HUES6 (cell line): ENCODE results near the gene TIMM22.

Experiments used
- H3K27ac ChIP-seq: 2 replicates; pipeline ENCODE4 v1.7.0; 2013; ENCODE audit warnings: low read depth, mild to moderate bottlenecking, low read length, inconsistent platforms
- H3K27me3 ChIP-seq: 2 replicates; pipeline ENCODE4 v1.6.1; 2013; ENCODE audit warnings: low read length; ENCODE audit not compliant: control insufficient read depth, insufficient read depth
- H3K36me3 ChIP-seq: 2 replicates; pipeline ENCODE4 v1.6.1; 2013; ENCODE audit warnings: low read length; ENCODE audit not compliant: control insufficient read depth, insufficient read depth
- H3K4me1 ChIP-seq: 2 replicates; pipeline ENCODE4 v1.6.1; 2013; ENCODE audit warnings: low read length; ENCODE audit not compliant: control insufficient read depth, insufficient read depth
- H3K4me3 ChIP-seq: 2 replicates; pipeline ENCODE4 v1.5.1; 2013; ENCODE audit warnings: low read depth, low read length
- H3K9ac ChIP-seq: one replicate; pipeline ENCODE4 v1.6.1; 2013; ENCODE audit warnings: mild to moderate bottlenecking, low read length
- H3K9me3 ChIP-seq: 2 replicates; pipeline ENCODE4 v1.6.1; 2013; ENCODE audit warnings: low read depth, low read length; ENCODE audit not compliant: control insufficient read depth, insufficient read depth

TIMM22 gene

GRCh38 chr17:1035546-1036170, 38.7 kb downstream of the TIMM22 start:
- H3K27me3 ChIP-seq: peaks cover 26% of the 10 kb centered on the region

DNA sequence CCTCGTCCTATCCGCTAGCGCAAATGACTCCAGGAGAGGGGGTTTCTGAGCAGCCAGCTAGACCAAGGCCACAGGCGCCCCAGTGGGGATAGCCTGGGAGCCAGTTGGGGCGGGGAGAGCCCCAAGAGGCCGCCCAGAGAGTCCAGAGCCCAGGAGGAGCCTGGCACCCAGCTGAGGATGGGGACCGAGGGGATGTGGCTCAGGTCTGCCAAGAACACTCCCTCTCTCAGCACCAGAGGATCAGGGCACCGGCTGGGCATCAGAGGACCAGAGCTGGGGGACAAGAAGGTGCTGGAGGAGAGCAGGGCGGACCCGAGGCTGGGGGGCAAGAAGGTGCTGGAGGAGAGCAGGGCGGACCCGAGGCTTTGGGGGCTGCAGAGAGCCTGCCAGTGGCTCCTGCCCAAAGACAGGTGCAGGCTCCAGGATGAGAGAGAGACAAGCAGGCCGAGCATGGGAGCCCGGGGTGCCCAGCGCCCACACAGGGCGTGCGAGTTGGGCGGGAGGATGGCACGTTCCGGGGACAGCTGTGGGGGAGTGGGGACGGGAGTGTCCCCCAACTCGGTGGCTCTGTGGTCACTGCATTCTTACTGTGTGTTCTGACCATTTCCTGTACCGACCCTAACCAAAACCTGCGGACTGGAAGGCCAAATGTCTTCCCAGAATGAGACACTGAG, 39.4 kb downstream of the TIMM22 start:
- Histone ChIP-seq H3K9ac (no peak overlapping the region), H3K4me1 (peaks cover 29% of the 10 kb centered on the region), H3K27ac (no peak overlapping the region), H3K4me3 (no peak overlapping the region), H3K27me3 (peaks cover 20% of the 10 kb centered on the region), H3K36me3 (no peaks in the 10 kb centered on the region), H3K9me3 (no peaks in the 10 kb centered on the region)

More at GRCh38 chr17:1035546-1036170, 38.7 kb downstream of the TIMM22 start:
- no peak overlapping the region for H3K4me3 ChIP-seq
- H3K9me3 ChIP-seq: no peaks in the 10 kb centered on the region
- no peak overlapping the region for H3K9ac ChIP-seq
- no peak overlapping the region for H3K27ac ChIP-seq
- no peaks in the 10 kb centered on the region for H3K36me3 ChIP-seq
- peaks cover 29% of the 10 kb centered on the region for H3K4me1 ChIP-seq

DNA sequence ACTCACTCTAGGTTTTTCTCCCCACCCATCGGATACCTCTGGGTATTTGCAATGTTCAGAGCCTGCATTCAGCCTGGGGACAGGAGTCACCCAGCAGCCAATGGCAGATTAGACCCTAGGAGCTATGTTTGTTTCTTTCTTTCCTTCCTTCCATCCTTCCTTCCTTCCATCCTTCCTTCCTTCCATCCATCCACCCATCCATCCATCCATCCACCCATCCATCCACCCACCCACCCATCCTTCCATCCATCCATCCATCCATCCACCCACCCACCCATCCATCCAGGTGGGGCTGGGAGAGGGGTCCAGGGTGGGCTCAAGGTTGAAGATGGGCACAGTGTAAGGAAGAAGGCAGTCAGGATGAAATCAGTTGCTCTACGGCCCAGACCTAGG, 39.9 kb downstream of the TIMM22 start:
- peaks cover 29% of the 10 kb centered on the region for H3K4me1 ChIP-seq
- H3K9ac ChIP-seq: no peak overlapping the region
- H3K36me3 ChIP-seq: no peaks in the 10 kb centered on the region
- H3K27me3 ChIP-seq: peaks cover 18% of the 10 kb centered on the region
- H3K4me3 ChIP-seq: no peak overlapping the region
- no peak overlapping the region for H3K27ac ChIP-seq
- no peaks in the 10 kb centered on the region for H3K9me3 ChIP-seq

DNA sequence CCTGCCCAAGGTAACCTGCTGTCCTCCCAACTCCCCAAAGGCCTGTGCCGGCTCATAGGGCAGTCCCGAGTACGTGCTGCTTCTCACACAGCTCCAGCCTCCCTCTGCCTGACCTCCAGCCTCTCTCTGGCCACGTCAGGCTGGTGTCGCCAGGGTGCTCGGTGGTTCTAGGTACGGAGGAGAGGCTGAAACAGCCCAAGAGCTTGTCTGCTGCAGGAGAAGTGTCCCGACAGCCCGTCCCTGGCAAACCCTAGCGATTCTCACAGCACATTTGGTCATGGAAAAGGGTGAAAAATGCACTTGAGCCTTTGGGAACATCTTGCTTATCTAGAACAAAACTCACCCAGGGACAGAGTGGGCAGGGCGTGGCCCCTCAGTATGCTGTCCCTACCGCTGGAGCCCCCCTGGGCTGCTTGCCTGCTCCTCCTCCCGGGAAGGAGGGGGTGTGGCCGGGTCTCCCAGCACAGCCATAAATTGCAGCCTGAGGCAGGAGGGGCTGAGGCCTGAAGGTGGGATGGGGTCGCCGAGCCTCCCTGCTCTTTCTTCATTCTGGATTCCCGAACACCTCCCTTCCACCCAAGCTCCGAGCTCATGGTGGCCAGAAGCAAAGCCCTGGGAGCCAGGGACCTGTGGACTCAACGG, 40.4 kb downstream of the TIMM22 start:
- no peak overlapping the region for H3K4me3 ChIP-seq
- H3K27me3 ChIP-seq: peaks cover 13% of the 10 kb centered on the region
- no peak overlapping the region for H3K9ac ChIP-seq
- H3K27ac ChIP-seq: no peak overlapping the region
- H3K36me3 ChIP-seq: no peaks in the 10 kb centered on the region
- peaks cover 29% of the 10 kb centered on the region for H3K4me1 ChIP-seq
- no peaks in the 10 kb centered on the region for H3K9me3 ChIP-seq

- Histone ChIP-seq H3K4me3 (no peak overlapping the region), H3K27me3 (peaks cover 1% of the 10 kb centered on the region; the same call in 1 of the 2 replicates), H3K27ac (no peak overlapping the region), H3K4me1 (peaks cover 24% of the 10 kb centered on the region), H3K9ac (no peak overlapping the region), H3K9me3 (no peaks in the 10 kb centered on the region), H3K36me3 (no peaks in the 10 kb centered on the region)
Measured at GRCh38 chr17:1038459-1039122, 41.7 kb downstream of the TIMM22 start.

DNA sequence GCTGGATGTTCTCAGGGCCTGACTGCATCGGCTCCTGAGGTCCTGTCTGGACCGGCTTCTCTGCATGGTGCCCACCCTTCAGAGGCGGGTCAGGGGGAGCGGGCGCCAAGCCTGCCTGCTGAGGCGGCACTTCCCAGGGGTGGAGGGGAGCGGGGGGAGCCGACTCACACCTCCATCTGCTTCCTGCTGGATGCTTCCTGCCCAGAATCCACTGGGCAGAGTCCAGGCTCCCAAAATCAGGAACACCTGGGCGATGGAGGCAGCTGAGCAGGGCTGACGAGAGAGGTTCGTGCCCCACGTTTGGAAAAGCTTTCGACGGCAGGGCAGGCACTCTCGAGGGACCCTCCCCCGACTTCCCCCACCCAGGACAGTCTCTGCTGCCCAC, 42.2 kb downstream of the TIMM22 start:
- Histone ChIP-seq H3K27ac (no peak overlapping the region), H3K4me3 (no peak overlapping the region), H3K9me3 (no peaks in the 10 kb centered on the region), H3K4me1 (peaks cover 24% of the 10 kb centered on the region), H3K9ac (no peak overlapping the region), H3K27me3 (no peaks in the 10 kb centered on the region), H3K36me3 (no peaks in the 10 kb centered on the region)

DNA sequence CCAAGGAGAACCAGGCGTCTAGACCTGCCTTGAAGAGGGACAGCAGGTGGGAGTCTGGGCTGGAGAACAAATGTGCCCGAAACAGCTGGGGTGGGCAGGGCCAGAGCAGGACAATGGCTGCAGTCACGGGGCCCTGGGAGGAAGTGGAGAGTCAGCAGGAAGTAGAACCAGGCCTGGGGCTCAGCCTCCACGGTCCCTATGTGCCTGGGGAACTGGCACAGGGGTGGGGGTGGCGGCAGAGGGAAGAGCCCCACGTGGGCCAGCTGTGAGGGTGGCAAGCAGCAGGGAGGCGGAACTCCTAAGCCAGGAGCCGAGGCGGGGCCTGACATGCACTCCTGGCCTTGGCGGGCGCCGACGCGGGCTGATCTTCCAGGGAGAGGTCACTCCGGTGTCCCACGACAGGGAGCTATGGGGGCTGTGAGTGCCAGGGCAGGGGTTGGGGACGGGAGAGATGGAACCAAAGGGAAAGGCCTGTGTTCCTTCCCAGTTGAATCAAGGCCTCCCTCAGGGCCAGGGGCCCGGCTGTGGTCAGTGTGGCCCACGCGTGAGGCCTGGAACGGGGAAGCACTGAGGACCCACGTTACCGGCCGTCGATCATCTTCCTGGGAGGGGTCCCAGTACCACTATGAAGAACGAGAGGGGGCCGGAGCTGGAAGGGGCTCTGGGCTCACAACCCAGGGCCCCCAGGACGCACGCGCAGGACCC, 42.7 kb downstream of the TIMM22 start:
- H3K4me3 ChIP-seq: no peak overlapping the region
- H3K36me3 ChIP-seq: no peaks in the 10 kb centered on the region
- no peaks in the 10 kb centered on the region for H3K9me3 ChIP-seq
- no peak overlapping the region for H3K9ac ChIP-seq
- H3K27ac ChIP-seq: 0 out of 2 replicates have a peak overlapping the region, but pooled peaks have one; percentile 9
- H3K4me1 ChIP-seq: peaks cover 24% of the 10 kb centered on the region
- no peaks in the 10 kb centered on the region for H3K27me3 ChIP-seq

GRCh38 chr17:1040216-1040600, 43.3 kb downstream of the TIMM22 start:
- H3K9me3 ChIP-seq: no peaks in the 10 kb centered on the region
- no peak overlapping the region for H3K4me3 ChIP-seq
- H3K4me1 ChIP-seq: peaks cover 24% of the 10 kb centered on the region
- H3K36me3 ChIP-seq: no peaks in the 10 kb centered on the region
- H3K9ac ChIP-seq: no peak overlapping the region
- H3K27me3 ChIP-seq: no peaks in the 10 kb centered on the region
- no peak overlapping the region for H3K27ac ChIP-seq

- no peaks in the 10 kb centered on the region; the same call in 1 of the 2 replicates for H3K36me3 ChIP-seq
Measured at GRCh38 chr17:1041746-1042145, 44.8 kb downstream of the TIMM22 start.

GRCh38 chr17:1042486-1042885, 45.6 kb downstream of the TIMM22 start:
- no peaks in the 10 kb centered on the region; the same call in 1 of the 2 replicates for H3K36me3 ChIP-seq
- no peaks in the 10 kb centered on the region for H3K27me3 ChIP-seq
- H3K4me3 ChIP-seq: no peak overlapping the region
- no peak overlapping the region for H3K27ac ChIP-seq
- no peaks in the 10 kb centered on the region for H3K9me3 ChIP-seq
- peaks cover 18% of the 10 kb centered on the region for H3K4me1 ChIP-seq
- H3K9ac ChIP-seq: no peak overlapping the region

More at GRCh38 chr17:1041746-1042145, 44.8 kb downstream of the TIMM22 start:
- Histone ChIP-seq H3K9me3 (no peaks in the 10 kb centered on the region), H3K4me1 (peaks cover 18% of the 10 kb centered on the region), H3K27ac (no peak overlapping the region), H3K4me3 (no peak overlapping the region), H3K27me3 (no peaks in the 10 kb centered on the region), H3K9ac (no peak overlapping the region)
